ENCODE data around the gene FAM241A. TPM values are rescaled to one million over a fixed set of nuclear protein-coding genes. Genes with fewer than 3 reads are reported as not detected.

FAM241A gene
- total RNA-seq, 1 experiment from 2014 or later, result 2.2 TPM

- Histone ChIP-seq H3K36me3 (ENCODE audit: low read depth, low read length) (no peaks in the 10 kb centered on the region), H3K4me1 (ENCODE audit: insufficient read depth, low read length) (peaks cover 9% of the 10 kb centered on the region), H3K9ac (ENCODE audit: low read length) (no peak overlapping the region), H4K20me1 (ENCODE audit: low read length) (0 out of 2 replicates have a peak, but pooled peaks cover 3% of the 10 kb centered on the region), H3K9me2 (replicated peaks; ENCODE audit: low read length) (no peaks in the 10 kb centered on the region), H3K9me3 (ENCODE audit: low read length) (no peaks in the 10 kb centered on the region), H3K27me3 (ENCODE audit: low read length) (no peaks in the 10 kb centered on the region), H3K4me3 (ENCODE audit: low read length) (no peak overlapping the region), H3K27ac (ENCODE audit: low read length) (no peak overlapping the region), H3F3A (ENCODE audit: low read length, unreplicated experiment) (no peaks in the 10 kb centered on the region), H2AFZ (ENCODE audit: low read length) (no peak overlapping the region), H3K4me2 (ENCODE audit: low read length) (no peak overlapping the region), H3K79me2 (ENCODE audit: low read length) (peaks cover 29% of the 10 kb centered on the region)
- POLR2A ChIA-PET (ENCODE audit: unreplicated experiment), result no interaction called here
- no peak for TF ChIP-seq EZH2 (IDR thresholded peaks at IDR 0.05; ENCODE audit: low read length, unreplicated experiment)
- no peak for TF ChIP-seq EZH2phosphoT487 (IDR thresholded peaks at IDR 0.05; ENCODE audit: borderline replicate concordance, low read length)
- TF ChIP-seq CTCF (conservative IDR thresholded peaks at IDR 0.05; ENCODE audit: low read depth, low read length), result no peak
- no TSS peak for BruUV-seq (replicated peaks)
- no peak for DNase-seq
- CTCF ChIA-PET, result interaction anchor here (0.6 kb wide), 1 partner anchor 14 kb away, joined by 5 read pairs; no protein-coding TSS in a partner anchor
- ATAC-seq, result no peak
- intact Hi-C loops (cut with micrococcal nuclease), result no loop called here
Measured at GRCh38 chr4:112150920-112151319, 5.7 kb downstream of the FAM241A start.

- no peaks in the 10 kb centered on the region for H4K20me1 ChIP-seq (ENCODE audit: low read length)
- H2AFZ ChIP-seq (ENCODE audit: low read length), result no peak overlapping the region
- CTCF ChIA-PET, result no interaction called here
- no TSS peak for BruUV-seq (replicated peaks)
- ATAC-seq (no peak), DNase-seq (no peak)
- H3K9me2 ChIP-seq (replicated peaks; ENCODE audit: low read length), result no peaks in the 10 kb centered on the region
- H3K4me1 ChIP-seq (ENCODE audit: insufficient read depth, low read length), result no peaks in the 10 kb centered on the region
- no peaks in the 10 kb centered on the region for H3K36me3 ChIP-seq (ENCODE audit: low read depth, low read length)
- H3F3A ChIP-seq (ENCODE audit: low read length, unreplicated experiment), result no peaks in the 10 kb centered on the region
- POLR2A ChIA-PET (ENCODE audit: unreplicated experiment), result no interaction called here
- H3K27me3 ChIP-seq (ENCODE audit: low read length), result no peaks in the 10 kb centered on the region
- no peak overlapping the region for H3K4me3 ChIP-seq (ENCODE audit: low read length)
- peaks cover 13% of the 10 kb centered on the region for H3K79me2 ChIP-seq (ENCODE audit: low read length)
- intact Hi-C loops (cut with micrococcal nuclease), result no loop called here
- no peaks in the 10 kb centered on the region for H3K9me3 ChIP-seq (ENCODE audit: low read length)
- TF ChIP-seq CTCF (conservative IDR thresholded peaks at IDR 0.05; ENCODE audit: low read depth, low read length) (no peak), EZH2 (IDR thresholded peaks at IDR 0.05; ENCODE audit: low read length, unreplicated experiment) (no peak), EZH2phosphoT487 (IDR thresholded peaks at IDR 0.05; ENCODE audit: borderline replicate concordance, low read length) (no peak)
- H3K27ac ChIP-seq (ENCODE audit: low read length), result no peak overlapping the region
- no peak overlapping the region for H3K9ac ChIP-seq (ENCODE audit: low read length)
- H3K4me2 ChIP-seq (ENCODE audit: low read length), result no peak overlapping the region
Measured at GRCh38 chr4:112152521-112152920, 7.3 kb downstream of the FAM241A start.

GRCh38 chr4:112153211-112153791 is 8.0 kb downstream of the FAM241A start:
- Histone ChIP-seq H3K9me2 (replicated peaks; ENCODE audit: low read length) (no peaks in the 10 kb centered on the region), H3K36me3 (ENCODE audit: low read depth, low read length) (no peaks in the 10 kb centered on the region), H3K9ac (ENCODE audit: low read length) (no peak overlapping the region), H3K4me3 (ENCODE audit: low read length) (no peak overlapping the region), H3K79me2 (ENCODE audit: low read length) (peaks cover 7% of the 10 kb centered on the region), H3K4me1 (ENCODE audit: insufficient read depth, low read length) (no peaks in the 10 kb centered on the region), H3F3A (ENCODE audit: low read length, unreplicated experiment) (no peaks in the 10 kb centered on the region), H3K27me3 (ENCODE audit: low read length) (no peaks in the 10 kb centered on the region), H2AFZ (ENCODE audit: low read length) (no peak overlapping the region), H3K27ac (ENCODE audit: low read length) (no peak overlapping the region), H4K20me1 (ENCODE audit: low read length) (no peaks in the 10 kb centered on the region), H3K4me2 (ENCODE audit: low read length) (no peak overlapping the region), H3K9me3 (ENCODE audit: low read length) (no peaks in the 10 kb centered on the region)
- ChIA-PET POLR2A (ENCODE audit: unreplicated experiment) (no interaction called here), CTCF (no interaction called here)
- ATAC-seq (no peak), DNase-seq (no peak)
- BruUV-seq (replicated peaks), result no TSS peak
- intact Hi-C loops (cut with micrococcal nuclease), result no loop called here
- TF ChIP-seq EZH2 (IDR thresholded peaks at IDR 0.05; ENCODE audit: low read length, unreplicated experiment) (no peak), CTCF (conservative IDR thresholded peaks at IDR 0.05; ENCODE audit: low read depth, low read length) (no peak), EZH2phosphoT487 (IDR thresholded peaks at IDR 0.05; ENCODE audit: borderline replicate concordance, low read length) (no peak)
